CD8-positive, alpha-beta memory T cell (primary cell): Measurements from ENCODE around the gene PXDC1. TPM values are rescaled to one million over a fixed set of nuclear protein-coding genes. Genes with fewer than 3 reads are reported as not detected.

Experiments used
- CTCF ChIA-PET: fragments of 350-600 bp; sonication (Branson Sonifier 250); formaldehyde crosslinking; loops from one replicate; lab custom pipeline; 2021; ENCODE audit warnings: antibody characterized with exemption; lab: Charles Lee
- POLR2A ChIA-PET: fragments of 350-600 bp; sonication (Branson Sonifier 250); formaldehyde crosslinking; loops from one replicate; lab custom pipeline; 2021; ENCODE audit warnings: antibody characterized with exemption; lab: Charles Lee
- DNase-seq, 5 donors: peaks; one replicate each; pipeline versions ENCODE4 v3.0.0 to v3.0.0-alpha.2; 2020 to 2022; ENCODE audit warnings: mixed read lengths in 1 of 5
- H3K27ac ChIP-seq: one replicate; pipeline ENCODE4 v1.7.0; 2013; ENCODE audit warnings: low read depth, mild to moderate bottlenecking, low read length, moderate library complexity
- H3K27me3 ChIP-seq: 2 replicates; pipeline ENCODE4 v1.7.0; 2013; ENCODE audit warnings: low read length, mild to moderate bottlenecking; ENCODE audit not compliant: insufficient read depth, poor library complexity, severe bottlenecking
- H3K36me3 ChIP-seq: 2 replicates; pipeline ENCODE4 v1.7.0; 2013; ENCODE audit warnings: mild to moderate bottlenecking, low read length, moderate library complexity; ENCODE audit not compliant: insufficient read depth
- H3K4me1 ChIP-seq: 2 replicates; pipeline ENCODE4 v1.7.0; 2013; ENCODE audit warnings: mild to moderate bottlenecking, low read length, moderate library complexity; ENCODE audit not compliant: insufficient read depth
- H3K4me3 ChIP-seq: 2 replicates; pipeline ENCODE4 v1.7.0; 2013; ENCODE audit warnings: mild to moderate bottlenecking, low read length
- H3K9me3 ChIP-seq: 2 replicates; pipeline ENCODE4 v1.7.0; 2013; ENCODE audit warnings: mild to moderate bottlenecking, low read length
- H3K27ac Mint-ChIP-seq, 8 donors: one replicate each; pipeline ENCODE4 v1.8.0; 2020 to 2021; ENCODE audit warnings: mixed read lengths in 8 of 8, mild to moderate bottlenecking in 6 of 8, inconsistent platforms in 3 of 8, moderate library complexity in 3 of 8
- H3K27me3 Mint-ChIP-seq, 2 donors: one replicate each; pipeline ENCODE4 v1.8.0; 2020 to 2021; ENCODE audit warnings: mixed read lengths in 2 of 2, mild to moderate bottlenecking in 1 of 2, moderate library complexity in 1 of 2
- H3K36me3 Mint-ChIP-seq, 3 donors: one replicate each; pipeline ENCODE4 v1.8.0; 2020 to 2021; ENCODE audit warnings: mixed read lengths in 3 of 3, inconsistent platforms in 1 of 3, mild to moderate bottlenecking in 1 of 3
- H3K4me1 Mint-ChIP-seq, 3 donors: one replicate each; pipeline ENCODE4 v1.8.0; 2020 to 2021; ENCODE audit warnings: mixed read lengths in 3 of 3, inconsistent platforms in 1 of 3, mild to moderate bottlenecking in 1 of 3
- H3K4me3 Mint-ChIP-seq, 7 donors: one replicate each; pipeline ENCODE4 v1.8.0; 2020 to 2021; ENCODE audit warnings: mixed read lengths in 7 of 7, mild to moderate bottlenecking in 6 of 7, moderate library complexity in 4 of 7, inconsistent platforms in 2 of 7
- H3K9me3 Mint-ChIP-seq, 5 donors: one replicate each; pipeline ENCODE4 v1.8.0; 2020 to 2022; ENCODE audit warnings: mixed read lengths in 5 of 5, mild to moderate bottlenecking in 3 of 5, moderate library complexity in 2 of 5, inconsistent platforms in 1 of 5
- polyA plus RNA-seq: library from polyadenylated mRNA; unstranded; fragments of 300-500 nt; fragmentation: Illumina TruSeq; gene quantifications from one replicate; pipeline ENCODE4 v1.2.3, GENCODE V29; 2021
- total RNA-seq, 2 experiments: library from RNA; stranded (reverse); gene quantifications; one replicate each; pipeline ENCODE4 v1.2.3, GENCODE V29; 2021

Gene PXDC1
- total and polyA plus RNA-seq, 3 experiments from 2014 or later, result 0.15 to 0.24 TPM; not detected in 1

DNA sequence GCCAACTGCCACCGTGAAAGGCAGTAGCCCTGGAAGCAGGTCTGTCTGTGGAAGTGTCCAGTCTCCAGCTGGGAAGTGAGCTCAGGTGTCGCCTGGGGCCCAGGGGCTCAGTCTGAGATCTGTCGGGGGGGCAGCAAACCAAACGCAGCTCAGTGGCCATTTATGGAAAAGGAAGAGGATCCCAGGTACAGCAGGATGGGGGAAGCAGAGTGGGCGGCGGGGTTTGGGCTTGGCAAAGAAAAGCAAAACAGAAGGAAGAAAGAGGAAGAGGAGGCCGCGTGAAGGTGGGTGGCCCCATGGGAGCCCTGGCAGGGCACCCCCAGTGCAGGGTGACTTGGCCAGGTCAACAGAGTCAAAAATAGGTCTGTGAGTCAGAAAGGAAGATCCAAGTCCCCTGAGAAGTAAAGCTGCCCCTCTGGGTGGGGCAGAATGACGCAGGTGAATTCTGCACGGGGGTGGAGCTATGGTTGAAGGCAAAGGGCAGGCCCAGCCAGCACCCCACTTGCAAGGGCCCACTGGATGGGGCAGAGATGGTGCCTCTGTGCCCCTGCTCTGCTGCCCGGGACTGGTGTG, 5.3 kb downstream of the PXDC1 start:
- POLR2A ChIA-PET, result no interaction called here
- H3K27me3 Mint-ChIP-seq, result peaks cover 13 to 37% of the 10 kb centered on the region in 2 donors
- H3K27ac Mint-ChIP-seq, result no peak overlapping the region
- Histone ChIP-seq H3K36me3 (no peaks in the 10 kb centered on the region), H3K9me3 (no peaks in the 10 kb centered on the region), H3K4me3 (no peak overlapping the region), H3K27ac (no peak overlapping the region), H3K27me3 (peaks cover 15% of the 10 kb centered on the region), H3K4me1 (peaks cover 11% of the 10 kb centered on the region)
- H3K4me3 Mint-ChIP-seq, result no peak overlapping the region
- DNase-seq, result no peak
- CTCF ChIA-PET, result interaction anchor here (0.7 to 1.6 kb wide), 8 partner anchors 8 to 409 kb away, joined by 3 to 7 read pairs (median 4); no protein-coding TSS in a partner anchor
- peaks cover 9 to 15% (median 13%) of the 10 kb centered on the region in 3 donors for H3K4me1 Mint-ChIP-seq
- H3K36me3 Mint-ChIP-seq, result peaks cover 0 to 2% (median 0%) of the 10 kb centered on the region in 3 donors
- no peaks in the 10 kb centered on the region for H3K9me3 Mint-ChIP-seq

DNA sequence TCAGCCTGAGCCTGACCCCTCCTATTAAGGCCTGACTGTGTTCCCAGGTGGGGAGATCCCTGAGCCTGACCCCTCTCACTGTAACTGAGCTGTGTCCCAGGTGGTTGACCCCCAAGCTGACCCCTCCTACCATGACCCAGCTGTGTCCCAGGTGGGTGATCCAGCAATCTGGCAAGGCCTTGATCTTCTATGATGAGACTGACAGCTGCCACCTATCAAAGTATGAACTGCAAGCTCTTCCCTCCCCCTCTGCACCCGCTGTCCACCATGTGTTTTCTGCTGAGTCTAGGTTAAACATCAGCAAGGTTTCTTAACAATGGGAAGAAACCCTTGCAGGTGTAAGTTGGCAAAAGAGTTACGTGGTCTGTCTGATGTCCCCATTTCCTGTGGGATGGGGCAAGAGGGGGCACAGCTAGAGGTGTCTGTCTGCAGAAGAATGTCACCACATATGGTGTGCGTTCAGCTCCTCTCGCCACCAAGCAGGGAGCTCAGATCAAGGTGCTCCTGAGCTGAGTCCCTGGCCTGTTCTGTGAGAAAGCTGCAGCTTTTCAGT, 5.9 kb downstream of the PXDC1 start:
- H3K27ac Mint-ChIP-seq, result no peak overlapping the region
- peaks cover 13 to 41% of the 10 kb centered on the region in 2 donors for H3K27me3 Mint-ChIP-seq
- Histone ChIP-seq H3K4me3 (no peak overlapping the region), H3K4me1 (peaks cover 6% of the 10 kb centered on the region), H3K27ac (no peak overlapping the region), H3K27me3 (peaks cover 15% of the 10 kb centered on the region), H3K36me3 (no peaks in the 10 kb centered on the region), H3K9me3 (no peaks in the 10 kb centered on the region)
- no peaks in the 10 kb centered on the region for H3K9me3 Mint-ChIP-seq
- DNase-seq, result no peak
- H3K4me3 Mint-ChIP-seq, result no peak overlapping the region
- peaks cover 0 to 2% (median 0%) of the 10 kb centered on the region in 3 donors for H3K36me3 Mint-ChIP-seq
- H3K4me1 Mint-ChIP-seq, result peaks cover 9 to 15% (median 13%) of the 10 kb centered on the region in 3 donors
- CTCF ChIA-PET, result interaction anchor here (0.7 to 3.2 kb wide), 9 partner anchors 9 to 410 kb away, joined by 3 to 13 read pairs (median 4); no protein-coding TSS in a partner anchor
- POLR2A ChIA-PET, result no interaction called here

DNA sequence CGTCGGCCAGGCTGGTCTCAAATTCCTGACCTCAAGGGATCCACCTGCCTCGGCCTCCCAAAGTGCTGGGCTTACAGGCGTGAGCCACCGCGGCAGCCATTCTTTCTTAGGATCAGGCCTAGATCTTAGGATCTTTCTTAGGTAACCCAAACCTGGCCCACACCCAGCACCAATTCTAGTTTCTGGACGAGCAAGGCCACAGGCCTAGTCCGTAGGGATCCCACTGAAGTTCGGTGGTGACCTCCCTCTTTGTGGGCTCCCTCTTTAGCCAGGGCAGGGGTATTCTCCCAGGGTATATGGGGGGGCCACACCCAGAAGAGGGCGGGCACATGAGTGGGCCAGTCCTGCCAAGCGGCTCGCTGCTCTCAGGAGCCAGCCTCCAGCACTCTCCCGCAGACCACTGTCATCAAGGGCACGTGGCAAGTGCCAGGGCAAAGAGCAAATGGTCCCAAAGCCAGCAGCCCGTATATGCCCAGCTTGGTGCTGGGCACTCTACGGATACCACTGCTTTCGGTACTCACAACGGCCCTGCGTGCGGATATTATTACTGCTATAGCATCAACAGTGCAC, 6.5 kb downstream of the PXDC1 start:
- ChIA-PET POLR2A (no interaction called here), CTCF (interaction anchor here (0.9 to 3.2 kb wide), 6 partner anchors 10 to 273 kb away, joined by 3 to 13 read pairs (median 5); no protein-coding TSS in a partner anchor)
- Histone ChIP-seq H3K27me3 (peaks cover 11% of the 10 kb centered on the region), H3K27ac (no peak overlapping the region), H3K36me3 (no peaks in the 10 kb centered on the region), H3K4me1 (peaks cover 6% of the 10 kb centered on the region), H3K4me3 (no peak overlapping the region), H3K9me3 (no peaks in the 10 kb centered on the region)
- no peak for DNase-seq
- Mint-ChIP-seq H3K27ac (peak overlapping the region in 1 of 8 donors; percentile 4), H3K4me3 (no peak overlapping the region), H3K27me3 (peaks cover 11 to 45% of the 10 kb centered on the region in 2 donors), H3K9me3 (no peaks in the 10 kb centered on the region), H3K36me3 (peaks cover 0 to 2% (median 0%) of the 10 kb centered on the region in 3 donors), H3K4me1 (peaks cover 9 to 13% (median 12%) of the 10 kb centered on the region in 3 donors)

DNA sequence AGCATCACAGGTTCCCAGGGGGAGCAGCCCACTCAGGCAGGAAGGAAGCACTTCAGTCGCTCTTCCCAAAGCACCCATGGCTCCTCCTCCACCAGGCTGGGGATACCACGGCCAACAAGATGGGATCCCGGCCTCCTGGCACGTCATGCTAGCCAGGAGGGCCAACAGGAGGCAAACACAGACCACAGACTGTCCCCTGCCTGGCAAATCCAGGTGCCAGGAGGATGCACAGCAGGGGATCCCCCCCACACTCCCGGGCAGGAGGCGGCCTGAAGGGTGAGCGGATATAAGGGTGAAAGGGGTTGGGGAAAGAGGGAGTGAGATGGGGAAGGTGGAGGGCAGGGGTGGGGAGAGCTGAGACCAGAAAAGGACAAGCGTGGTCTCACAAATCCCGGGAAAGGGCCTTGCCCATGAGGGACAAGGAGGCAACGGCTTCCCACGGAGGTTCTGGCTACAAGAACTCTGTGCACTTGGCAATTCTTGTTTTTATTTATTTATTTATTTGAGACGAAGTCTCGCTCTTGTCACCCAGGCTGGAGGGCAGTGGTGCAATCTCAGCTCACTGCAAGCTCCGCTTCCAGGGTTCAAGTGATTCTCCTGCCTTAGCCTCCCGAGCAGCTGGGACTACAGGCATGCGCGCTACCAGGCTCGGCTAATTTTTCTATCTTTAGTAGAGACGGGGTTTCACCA, 7.2 kb downstream of the PXDC1 start:
- Mint-ChIP-seq H3K4me1 (peaks cover 9 to 13% (median 11%) of the 10 kb centered on the region in 3 donors), H3K36me3 (peaks cover 0 to 2% (median 0%) of the 10 kb centered on the region in 3 donors), H3K27ac (no peak overlapping the region), H3K9me3 (no peaks in the 10 kb centered on the region), H3K27me3 (peaks cover 5 to 40% of the 10 kb centered on the region in 2 donors), H3K4me3 (no peak overlapping the region)
- H3K4me3 ChIP-seq, result no peak overlapping the region
- ChIA-PET CTCF (interaction anchor here (1.2 to 3.4 kb wide), 7 partner anchors 12 to 466 kb away, joined by 3 to 28 read pairs (median 8); partner anchors contain the start of gene FAM50B), POLR2A (no interaction called here)
- H3K36me3 ChIP-seq, result no peaks in the 10 kb centered on the region
- no peak overlapping the region for H3K27ac ChIP-seq
- DNase-seq, result no peak
- H3K27me3 ChIP-seq, result peaks cover 5% of the 10 kb centered on the region
- peaks cover 6% of the 10 kb centered on the region for H3K4me1 ChIP-seq
- H3K9me3 ChIP-seq, result no peaks in the 10 kb centered on the region

DNA sequence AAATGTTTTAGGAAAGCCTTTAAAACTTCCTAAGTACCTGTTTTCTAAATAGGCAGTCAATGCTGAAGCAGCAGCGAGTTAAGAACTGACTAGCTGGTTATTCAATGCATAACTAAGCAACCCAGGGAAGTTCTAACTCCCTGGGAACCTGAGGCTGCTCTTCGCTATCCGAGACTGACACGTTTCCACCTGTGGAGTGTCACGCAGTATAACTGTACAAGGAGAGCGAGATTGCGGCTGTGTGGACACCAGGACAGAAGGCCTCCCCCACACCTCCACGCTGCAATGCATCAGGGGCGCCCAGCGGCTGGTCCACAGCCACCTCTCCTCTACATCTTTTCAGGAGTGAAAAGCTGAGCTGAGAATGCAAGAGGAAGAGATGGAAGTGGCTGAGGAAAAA, 8.0 kb downstream of the PXDC1 start:
- Mint-ChIP-seq H3K27me3 (peaks cover 2 to 36% of the 10 kb centered on the region in 2 donors), H3K27ac (peak overlapping the region in 2 of 8 donors; percentile 31 to 33), H3K9me3 (no peaks in the 10 kb centered on the region), H3K4me1 (peaks cover 9 to 13% (median 11%) of the 10 kb centered on the region in 3 donors), H3K4me3 (peak overlapping the region in 1 of 7 donors; percentile 38), H3K36me3 (peaks cover 0 to 2% (median 0%) of the 10 kb centered on the region in 3 donors)
- ChIA-PET POLR2A (interaction anchor here (0.9 kb wide), 1 partner anchor 278 kb away, joined by 3 read pairs; a partner anchor contains a TSS), CTCF (interaction anchor here (1.0 to 3.4 kb wide), 11 partner anchors 12 to 493 kb away, joined by 3 to 28 read pairs (median 5); partner anchors contain the start of gene FAM50B)
- H3K9me3 ChIP-seq, result no peaks in the 10 kb centered on the region
- no peak overlapping the region for H3K4me3 ChIP-seq
- H3K4me1 ChIP-seq, result peaks cover 6% of the 10 kb centered on the region
- H3K27ac ChIP-seq, result no peak overlapping the region
- H3K36me3 ChIP-seq, result no peaks in the 10 kb centered on the region
- peaks cover 5% of the 10 kb centered on the region for H3K27me3 ChIP-seq
- no peak for DNase-seq

DNA sequence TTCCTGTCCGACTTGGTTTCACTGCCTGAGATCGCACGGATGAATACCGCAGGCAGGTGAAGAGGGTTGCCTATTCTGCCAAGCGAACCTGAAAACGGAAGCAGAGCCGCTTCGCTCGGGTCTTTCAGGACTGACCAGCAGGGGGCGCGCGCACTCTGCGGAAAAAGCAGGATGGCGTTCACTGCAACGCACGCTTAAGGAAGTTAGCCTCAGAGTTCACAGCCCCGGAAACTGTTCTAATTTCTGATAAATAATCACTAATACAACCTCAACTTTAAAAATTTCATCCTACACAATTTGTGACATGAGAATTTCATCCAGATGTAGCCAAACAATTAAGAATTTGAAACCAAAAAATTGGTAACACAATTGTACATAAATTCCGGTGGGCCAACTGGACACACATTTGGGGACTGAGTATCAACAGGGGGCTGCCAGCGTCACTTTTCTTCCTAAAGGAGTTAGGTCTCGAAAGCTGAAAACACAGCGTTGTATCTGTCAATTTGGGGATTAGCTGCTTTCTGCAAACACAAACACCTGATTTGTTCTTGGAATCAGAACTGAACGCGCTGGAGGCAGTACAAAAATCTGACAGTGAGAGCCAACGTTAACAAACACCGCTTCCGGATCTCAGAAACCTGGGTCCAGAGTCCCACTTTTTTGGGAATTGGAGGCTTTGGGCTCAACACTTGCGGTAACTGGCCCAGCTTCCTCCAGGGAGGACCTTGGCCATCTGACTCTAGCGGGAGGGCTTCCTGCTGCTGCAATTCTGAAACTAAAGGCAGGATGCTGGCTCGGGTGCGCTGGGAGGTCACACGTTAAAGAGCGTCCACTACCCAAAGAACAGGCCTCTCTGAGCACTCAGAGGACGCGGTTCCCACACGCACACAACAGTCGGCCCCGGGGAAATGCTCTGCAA, 8.8 kb downstream of the PXDC1 start:
- H3K27ac ChIP-seq, result no peak overlapping the region

DNA sequence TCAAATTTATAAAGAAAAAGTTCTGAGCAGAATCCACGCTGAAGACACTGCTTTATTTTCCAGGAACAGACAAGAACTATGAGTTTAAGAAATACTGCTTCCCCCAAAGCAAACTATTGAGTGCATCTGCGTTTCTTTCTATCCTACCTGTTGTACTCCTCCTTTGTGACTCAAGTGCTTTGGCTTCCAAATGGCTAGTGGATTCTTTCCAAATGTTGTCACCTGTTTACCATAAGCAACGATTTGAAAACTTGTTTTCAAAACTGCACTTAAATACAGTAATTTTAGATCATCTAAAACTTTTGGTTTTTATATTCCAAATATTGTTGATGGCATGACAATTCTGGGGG, 9.5 kb downstream of the PXDC1 start:
- peaks cover 6% of the 10 kb centered on the region for H3K4me1 ChIP-seq
- DNase-seq, result no peak
- ChIA-PET POLR2A (no interaction called here), CTCF (interaction anchor here (1.0 to 3.4 kb wide), 6 partner anchors 10 to 461 kb away, joined by 3 to 28 read pairs (median 6); no protein-coding TSS in a partner anchor)
- H3K27ac Mint-ChIP-seq, result no peak overlapping the region
- H3K9me3 Mint-ChIP-seq, result no peaks in the 10 kb centered on the region
- H3K27me3 ChIP-seq, result peaks cover 5% of the 10 kb centered on the region
- no peaks in the 10 kb centered on the region for H3K9me3 ChIP-seq
- peaks cover 3 to 30% of the 10 kb centered on the region in 2 donors for H3K27me3 Mint-ChIP-seq
- peaks cover 0 to 2% (median 0%) of the 10 kb centered on the region in 3 donors for H3K36me3 Mint-ChIP-seq
- no peak overlapping the region for H3K4me3 ChIP-seq
- H3K4me3 Mint-ChIP-seq, result peak overlapping the region in 4 of 7 donors; percentile 31 to 76 (median 45)
- H3K36me3 ChIP-seq, result no peaks in the 10 kb centered on the region
- no peak overlapping the region for H3K27ac ChIP-seq
- peaks cover 9 to 13% (median 11%) of the 10 kb centered on the region in 3 donors for H3K4me1 Mint-ChIP-seq

More for the DNA sequence above, 8.8 kb downstream of the PXDC1 start:
- H3K27ac Mint-ChIP-seq, result peak overlapping the region in 6 of 8 donors; percentile 7 to 79 (median 57)
- ChIA-PET CTCF (interaction anchor here (0.8 to 3.4 kb wide), 15 partner anchors 11 to 492 kb away, joined by 3 to 28 read pairs (median 5); partner anchors contain the start of gene FAM50B), POLR2A (interaction anchor here (0.9 kb wide), 1 partner anchor 279 kb away, joined by 3 read pairs; a partner anchor contains a TSS)
- Histone ChIP-seq H3K4me1 (peaks cover 6% of the 10 kb centered on the region), H3K36me3 (no peaks in the 10 kb centered on the region), H3K27me3 (peaks cover 5% of the 10 kb centered on the region), H3K9me3 (no peaks in the 10 kb centered on the region), H3K4me3 (peak overlapping the region; percentile 11)
- peaks cover 0 to 2% (median 0%) of the 10 kb centered on the region in 3 donors for H3K36me3 Mint-ChIP-seq
- H3K4me3 Mint-ChIP-seq, result peak overlapping the region; percentile 31 to 87 (median 63)
- no peaks in the 10 kb centered on the region for H3K9me3 Mint-ChIP-seq
- peaks cover 9 to 13% (median 11%) of the 10 kb centered on the region in 3 donors for H3K4me1 Mint-ChIP-seq
- peaks cover under 1 to 34% of the 10 kb centered on the region in 2 donors for H3K27me3 Mint-ChIP-seq
- peak; percentile 73 to 89 (median 84) for DNase-seq
